ENCODE measurements around the gene RAB34.
A peak's percentile ranks its signal among the peaks of the same experiment; 100 is the strongest.
"Not testable (repeated sequence)": the region's sequence is repeated elsewhere in the genome, so short reads cannot be mapped to it uniquely, and the experiment has no call there.

Gene RAB34

DNA sequence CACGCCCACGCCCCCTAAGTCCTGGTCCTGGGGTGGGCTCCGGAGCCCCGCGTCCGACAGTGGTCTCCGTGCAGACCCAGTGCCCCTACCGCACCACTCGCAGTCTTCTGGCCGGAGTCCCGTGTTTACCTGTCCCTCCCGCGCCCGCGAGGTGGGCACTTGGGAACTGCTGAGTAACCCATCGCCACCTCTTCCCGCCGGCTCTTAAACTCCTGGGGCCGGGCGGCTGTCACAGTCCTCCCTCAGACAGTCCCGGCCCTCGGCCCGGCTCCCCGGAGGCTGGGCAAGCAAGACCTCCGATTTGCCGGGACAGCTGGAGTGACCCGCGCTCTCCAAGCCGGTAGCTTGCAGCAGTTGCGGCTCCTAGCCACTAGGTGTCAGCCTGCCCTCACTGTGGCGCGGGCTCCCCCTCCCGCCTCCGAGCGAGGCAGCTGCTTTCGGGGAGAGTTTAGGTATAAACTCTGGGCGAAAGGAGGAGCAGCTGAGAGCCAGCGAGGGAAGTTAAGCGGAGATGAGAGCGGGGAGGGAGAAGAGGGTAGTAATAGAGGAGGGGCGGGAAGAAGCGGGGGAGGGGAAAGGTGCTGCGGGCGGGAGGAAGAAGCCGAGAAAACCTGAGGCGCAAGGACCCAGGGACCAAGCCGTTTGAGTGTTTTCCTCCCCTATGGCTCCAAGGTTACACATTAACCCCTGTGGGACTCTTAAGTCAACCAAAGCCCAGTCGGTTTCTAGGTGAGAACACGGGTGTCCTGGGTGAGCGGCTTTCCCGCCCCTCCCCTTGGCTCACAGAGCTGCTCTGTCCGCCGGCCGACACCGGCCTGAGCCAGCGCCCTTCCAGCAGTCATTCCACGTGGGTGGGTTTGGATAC lies 9.2 kb upstream of the RAB34 start:
- peak; percentile 76 to 90 (median 84) for DNase-seq

DNA sequence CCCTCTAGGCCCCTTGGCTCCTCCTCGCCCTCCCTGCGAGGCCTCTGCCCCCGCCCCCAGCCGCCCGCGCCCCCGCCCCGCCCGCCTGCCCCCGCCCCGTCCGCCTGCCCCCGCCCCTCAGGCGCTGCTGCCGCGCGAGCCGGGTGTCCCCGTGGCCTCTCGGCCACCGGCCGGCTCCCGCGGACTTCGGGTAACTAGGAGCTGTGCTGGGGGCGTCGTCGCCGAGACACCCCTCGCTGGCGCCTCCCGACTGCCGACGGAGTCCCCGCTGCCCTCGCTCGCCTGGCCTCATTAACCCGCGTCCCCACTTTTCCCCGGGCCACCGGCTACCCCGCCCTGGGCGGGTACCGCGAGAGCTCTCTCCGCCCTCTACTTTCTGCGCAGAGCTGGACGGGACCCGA lies 8.6 kb upstream of the RAB34 start, which contains the start of gene TLCD1:
TLCD1 (minus strand) TSS at position 8 of the 401 bp plus-strand sequence. CDS start 136 bp downstream, outside the sequence.
- peak; percentile 39 to 68 (median 50) for DNase-seq

DNA sequence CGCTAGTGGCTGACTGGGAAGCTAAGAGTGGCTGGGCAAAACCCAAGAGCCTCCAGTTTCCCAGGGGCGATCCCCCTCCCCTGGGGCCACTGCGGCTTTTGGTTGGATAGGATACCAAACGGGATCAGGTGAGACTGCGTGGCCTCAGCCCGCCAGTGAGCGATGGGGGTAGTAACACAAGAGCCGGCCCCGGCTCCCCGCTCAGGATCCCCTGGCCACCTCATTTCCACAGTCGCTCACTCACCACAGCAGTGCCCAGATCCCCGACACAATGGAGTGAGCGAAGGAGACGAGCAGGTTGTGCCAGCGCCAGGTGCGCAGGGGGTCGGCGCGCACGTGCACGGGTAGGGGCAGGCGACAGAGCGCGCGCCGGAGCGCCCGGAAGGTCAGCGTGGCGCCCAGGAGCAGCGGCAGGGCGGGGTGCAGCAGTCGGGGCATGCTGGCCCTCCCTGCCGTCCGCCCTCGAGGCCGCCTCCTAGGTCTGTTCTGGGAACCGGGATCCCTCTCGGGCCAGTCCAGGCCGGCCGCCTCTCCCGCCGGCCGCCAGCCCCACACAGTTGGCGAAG lies 8.1 kb upstream of the RAB34 start:
- DNase-seq, result peak in 2 of 6 experiments; percentile 49 to 56

DNA sequence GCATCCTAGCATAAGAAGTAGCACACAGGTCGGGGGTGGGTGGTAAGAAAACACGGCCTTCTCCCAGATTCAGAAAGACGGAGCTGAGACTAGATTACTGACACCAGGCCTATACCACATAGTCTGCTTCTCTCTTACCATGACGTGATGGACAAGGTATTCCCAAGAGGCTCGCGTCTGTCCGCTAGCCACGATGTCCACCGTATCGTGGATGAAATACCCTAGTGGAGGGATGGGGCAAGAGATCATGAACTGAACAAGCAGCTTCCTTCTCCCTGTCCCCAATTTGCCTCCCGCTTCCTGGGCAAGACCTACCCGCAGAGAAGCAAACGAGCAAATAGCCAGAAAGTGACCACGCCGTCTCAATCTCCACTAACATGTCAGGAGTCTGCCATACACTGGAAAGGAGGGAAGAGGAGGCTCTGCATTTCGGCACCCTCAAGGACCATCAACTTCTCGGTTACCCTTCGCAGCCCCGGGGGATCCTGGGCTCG lies 7.5 kb upstream of the RAB34 start:
- peak in 1 of 6 experiments; percentile 23 for DNase-seq

DNA sequence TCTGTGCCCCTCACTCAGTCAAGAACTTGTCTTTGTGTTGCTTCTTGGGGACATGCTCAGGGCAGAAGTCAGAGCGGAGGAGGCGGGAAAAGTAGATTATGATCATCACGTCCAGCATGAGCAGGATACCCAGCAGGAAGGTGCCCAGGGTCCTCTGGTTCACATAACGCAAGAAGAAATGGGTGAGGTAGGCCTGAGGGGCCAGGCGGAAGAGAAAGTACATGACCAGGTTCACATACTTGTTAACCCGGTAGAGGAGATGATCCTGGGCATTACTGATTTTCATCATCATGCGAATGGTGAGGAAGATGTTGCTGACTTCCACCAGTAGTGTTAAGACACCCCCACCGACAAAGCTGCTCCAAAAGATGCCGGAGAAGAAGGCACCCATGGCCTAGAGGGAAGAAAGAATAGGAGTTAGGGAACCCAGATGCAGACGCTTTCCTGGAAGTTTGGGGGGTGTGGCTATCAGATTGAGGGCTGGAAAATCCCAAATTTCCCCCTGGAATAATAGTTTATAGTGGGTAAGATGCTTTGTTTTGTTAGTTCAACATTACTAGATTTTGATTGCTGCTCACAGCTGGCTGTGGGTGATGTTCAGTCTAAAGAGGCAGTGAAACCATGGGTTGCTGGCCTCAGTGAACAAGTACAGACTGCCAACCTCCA lies 7.0 kb upstream of the RAB34 start:
- peak in 2 of 6 experiments; percentile 8 to 46 for DNase-seq

DNA sequence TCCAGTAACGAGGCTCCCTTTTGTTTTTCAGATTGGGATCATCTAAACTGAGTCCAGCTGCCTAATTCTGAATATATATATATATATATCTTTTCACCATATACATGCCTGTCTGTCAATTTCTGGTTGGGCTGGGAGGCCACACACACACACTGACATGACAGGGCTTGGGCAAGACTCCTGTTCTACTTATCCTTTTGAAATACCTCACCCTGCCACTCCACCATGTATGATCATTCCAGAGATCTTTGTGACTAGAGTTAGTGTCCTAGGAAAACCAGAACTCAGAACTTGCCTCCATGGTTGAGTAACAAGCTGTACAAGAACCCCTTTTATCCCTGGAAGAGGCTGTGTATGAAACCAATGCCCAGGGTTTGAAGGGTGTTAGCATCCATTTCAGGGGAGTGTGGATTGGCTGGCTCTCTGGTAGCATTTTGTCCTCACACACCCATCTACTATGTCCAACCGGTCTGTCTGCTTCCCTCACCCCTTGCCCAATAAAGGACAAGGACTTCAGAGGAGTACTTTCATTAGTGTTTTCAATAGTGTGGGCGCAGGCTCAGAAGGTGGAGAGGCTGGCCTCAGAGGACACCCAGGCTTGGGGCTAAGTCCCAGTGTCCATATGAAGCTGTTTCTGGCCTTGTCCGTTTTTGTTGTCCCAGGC lies 6.3 kb upstream of the RAB34 start:
- not testable (repeated sequence) for DNase-seq

DNA sequence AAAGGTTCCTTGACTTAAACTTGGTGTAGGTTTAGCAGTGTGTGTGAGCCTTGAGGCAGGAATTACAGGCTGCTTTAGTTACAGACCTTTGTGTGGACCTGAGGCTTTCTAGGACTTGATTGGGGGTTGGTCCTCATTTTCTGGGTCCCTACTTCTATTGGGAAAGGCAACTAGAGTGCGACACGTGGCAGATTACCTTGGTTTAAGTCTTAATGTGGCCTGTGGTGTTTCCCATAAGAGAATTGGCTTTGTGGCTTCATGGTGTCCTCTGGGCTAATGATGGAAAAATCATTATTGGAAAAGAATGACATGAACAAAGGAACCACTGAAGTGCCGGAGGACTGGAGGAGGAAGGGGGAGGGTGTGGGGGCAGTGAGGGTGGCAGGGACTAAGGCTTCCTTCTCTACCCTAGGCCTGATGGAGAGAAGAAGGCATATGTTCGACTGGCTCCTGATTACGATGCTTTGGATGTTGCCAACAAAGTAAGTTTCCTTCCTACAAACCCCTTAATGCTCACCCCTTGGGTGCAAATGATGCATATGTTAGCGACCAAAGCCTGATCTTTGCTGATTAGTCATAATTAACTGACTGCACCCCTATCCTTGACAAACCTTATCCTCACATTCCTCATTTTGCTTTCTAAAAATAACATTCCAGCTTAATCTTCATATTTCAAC lies 5.6 kb upstream of the RAB34 start:
- DNase-seq, result no peak

DNA sequence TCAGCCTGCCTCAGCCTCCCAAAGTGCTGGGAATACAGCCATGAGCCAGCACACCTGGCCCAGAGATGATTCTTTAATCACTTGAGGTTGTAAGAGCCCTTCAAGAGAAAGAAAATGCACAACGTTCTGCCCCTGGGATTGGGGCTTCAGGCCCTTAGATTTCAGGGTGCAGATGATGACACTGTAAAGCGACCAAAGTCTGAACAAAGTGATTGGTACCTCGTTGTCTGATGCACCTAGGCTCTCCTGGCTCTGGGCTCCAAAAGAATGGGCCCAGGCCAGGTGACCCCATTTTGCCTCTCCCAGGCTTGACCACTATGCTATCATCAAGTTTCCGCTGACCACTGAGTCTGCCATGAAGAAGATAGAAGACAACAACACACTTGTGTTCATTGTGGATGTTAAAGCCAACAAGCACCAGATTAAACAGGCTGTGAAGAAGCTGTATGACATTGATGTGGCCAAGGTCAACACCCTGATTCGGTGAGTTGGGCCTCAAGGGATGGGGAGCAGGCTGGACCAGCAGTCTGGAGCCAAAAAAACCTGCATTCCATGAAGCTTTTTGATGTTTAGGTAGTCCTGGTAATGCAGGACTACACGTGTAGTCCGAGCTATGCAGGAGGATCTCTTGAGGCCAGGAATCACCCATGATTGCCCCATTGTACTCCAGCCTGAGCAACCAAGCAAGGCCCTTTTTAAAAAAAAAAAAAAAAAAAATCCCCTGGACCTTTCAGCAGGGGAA lies 4.9 kb upstream of the RAB34 start:
- no peak for DNase-seq

DNA sequence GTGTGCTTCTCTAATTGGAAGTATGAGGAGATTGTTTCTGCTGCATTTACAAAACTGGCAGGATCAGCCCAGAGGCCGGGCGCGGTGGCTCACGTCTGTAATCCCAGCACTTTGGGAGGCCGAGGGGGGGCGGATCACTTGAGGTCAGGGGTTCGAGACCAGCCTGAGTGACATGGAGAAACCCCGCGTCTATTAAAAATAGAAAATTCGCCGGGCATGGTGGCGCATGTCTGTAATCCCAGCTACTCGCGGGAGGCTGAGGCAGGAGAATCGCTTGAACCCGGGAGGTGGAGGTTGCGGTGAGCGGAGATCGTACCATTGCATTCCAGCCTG lies 3.3 kb upstream of the RAB34 start:
- not testable (repeated sequence) for DNase-seq

DNA sequence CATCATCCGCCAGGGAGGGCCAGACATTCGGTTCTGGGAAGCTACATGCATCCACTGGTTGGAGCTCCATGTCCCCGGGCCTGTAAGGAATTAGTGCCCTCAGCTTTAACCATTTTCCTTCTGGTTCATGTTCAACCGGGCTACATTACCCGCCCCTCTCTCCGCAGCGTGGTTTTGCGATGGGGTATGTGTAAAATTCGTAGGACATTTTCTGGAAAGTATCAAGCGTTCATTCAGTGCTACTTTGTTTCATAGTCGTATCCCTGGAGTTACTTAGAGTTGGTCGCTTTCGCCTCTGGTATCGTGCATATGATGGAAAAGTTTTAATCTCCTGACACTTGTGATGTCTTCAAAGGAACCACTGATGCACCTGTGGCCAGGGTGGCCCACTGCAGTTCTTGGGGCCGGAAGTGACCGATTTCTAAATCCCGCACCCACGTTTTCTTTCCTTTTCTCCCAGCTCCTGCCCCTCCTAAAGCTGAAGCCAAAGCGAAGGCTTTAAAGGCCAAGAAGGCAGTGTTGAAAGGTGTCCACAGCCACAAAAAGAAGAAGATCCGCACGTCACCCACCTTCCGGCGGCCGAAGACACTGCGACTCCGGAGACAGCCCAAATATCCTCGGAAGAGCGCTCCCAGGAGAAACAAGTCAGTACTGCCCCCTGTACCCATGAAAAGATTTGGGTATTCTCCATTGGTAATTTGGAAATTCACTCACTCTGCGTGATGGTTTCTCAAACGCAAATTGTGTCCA lies 2.8 kb upstream of the RAB34 start:
- no peak for DNase-seq

DNA sequence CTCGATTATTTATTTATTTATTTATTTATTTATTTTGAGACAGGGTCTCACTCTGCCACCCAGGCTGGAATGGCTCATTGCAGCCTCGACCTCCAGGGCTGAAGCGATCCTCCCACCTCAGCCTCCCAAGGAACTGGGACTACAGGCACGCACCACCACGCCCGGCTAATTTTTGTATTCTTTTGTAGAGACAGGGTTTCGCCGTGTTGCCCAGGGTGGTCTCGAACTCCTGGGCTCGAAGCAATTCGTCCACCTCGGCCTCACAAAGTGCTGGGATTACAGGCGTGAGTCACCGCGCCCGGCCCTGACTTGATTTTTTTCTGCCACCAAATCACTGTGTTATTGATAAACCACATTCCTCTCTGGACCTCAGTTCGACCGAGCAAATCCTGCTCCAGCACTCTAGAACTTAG lies 1.4 kb upstream of the RAB34 start:
- no peak for DNase-seq

DNA sequence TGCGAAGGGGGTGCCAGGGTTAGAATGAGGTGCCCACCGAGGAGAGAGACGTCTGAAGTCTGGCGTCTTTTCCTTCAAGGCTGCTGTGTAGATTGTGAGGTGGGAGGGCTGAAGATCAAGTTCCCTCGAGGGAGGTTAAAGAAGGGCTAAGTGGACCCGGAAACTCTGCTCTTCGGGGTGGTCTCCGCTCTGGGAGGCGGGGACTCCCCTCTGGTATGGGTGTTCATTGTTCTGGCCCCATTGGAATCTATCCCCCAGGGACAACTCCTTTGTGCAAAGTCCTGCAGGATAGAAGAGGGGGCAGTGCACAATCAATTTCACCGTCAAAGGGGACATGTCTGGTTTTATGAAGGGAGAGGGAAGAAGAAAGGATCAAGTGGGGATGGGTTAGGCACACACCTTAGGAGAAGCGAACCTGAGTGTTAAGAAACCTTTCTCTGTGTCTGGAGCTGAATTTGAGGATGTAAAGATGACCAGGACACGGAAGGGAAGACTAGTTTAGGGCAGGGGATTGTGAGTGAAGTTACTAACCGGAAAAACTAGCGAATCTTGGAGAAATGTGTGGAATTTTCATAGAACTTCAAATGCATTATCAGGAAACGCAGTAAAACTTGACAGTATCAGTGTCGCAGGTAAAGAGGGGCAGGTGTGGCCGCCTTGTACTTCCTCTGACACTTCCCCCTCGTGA lies 809 bp upstream of the RAB34 start:
- DNase-seq, result no peak

DNA sequence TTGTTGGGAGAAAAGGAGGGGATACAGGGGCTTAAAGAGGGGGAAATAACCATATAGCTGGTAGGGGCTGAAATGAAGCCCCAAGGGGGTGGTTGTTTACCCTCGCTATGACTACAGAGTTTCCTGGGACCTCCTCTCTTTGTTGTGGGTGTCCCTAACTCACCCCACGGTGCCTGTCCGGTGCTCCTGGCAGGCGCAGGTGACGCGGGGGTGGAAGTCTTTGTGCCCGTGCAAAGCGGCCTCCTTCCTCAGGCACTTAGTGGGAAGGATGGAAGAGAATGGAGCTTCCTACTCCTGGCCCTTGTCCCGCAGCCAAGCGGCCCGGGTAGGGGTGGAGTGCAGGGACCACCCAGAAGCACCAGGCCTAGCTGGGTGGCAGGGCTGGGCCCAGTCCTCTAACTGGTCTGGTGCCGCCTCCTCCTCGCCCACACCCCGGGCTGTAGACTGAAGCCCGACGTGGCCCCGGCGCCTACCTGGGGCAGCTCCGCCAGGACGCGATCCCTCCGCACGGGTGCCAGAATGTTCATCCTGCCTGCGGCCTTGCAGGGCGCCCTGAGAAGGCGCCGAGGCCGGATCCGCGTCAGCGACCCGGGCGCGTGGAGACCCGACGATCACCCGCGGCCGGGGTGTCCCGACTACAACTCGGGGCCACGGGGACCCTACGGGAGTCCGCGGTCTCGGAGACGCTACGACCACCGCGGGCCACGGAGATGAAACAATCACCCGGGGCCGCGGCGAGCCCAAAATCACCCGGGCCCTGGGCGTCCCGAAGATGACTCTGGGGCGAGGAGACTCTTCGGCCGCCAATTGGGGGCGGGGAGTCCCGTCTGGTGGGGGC lies 709 bp downstream of the RAB34 start:
- DNase-seq, result no peak

DNA sequence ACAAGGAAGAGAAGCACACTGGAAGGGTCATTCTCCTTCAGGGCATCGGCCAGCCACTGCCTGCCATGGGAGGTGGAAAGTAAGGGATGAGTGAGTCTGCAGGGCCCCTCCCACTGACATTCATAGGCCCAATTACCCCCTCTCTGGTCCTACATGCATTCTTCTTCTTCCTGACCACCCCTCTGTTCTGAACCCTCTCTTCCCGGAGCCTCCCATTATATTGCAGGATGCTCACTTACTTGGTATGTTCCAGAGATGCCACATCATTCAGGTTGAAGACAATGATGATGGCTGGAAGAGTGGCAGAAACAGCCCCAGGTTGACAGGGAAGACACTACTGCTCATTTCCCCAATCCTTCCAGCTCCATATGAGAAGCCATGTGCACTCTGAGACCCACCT lies 2.5 kb downstream of the RAB34 start:
- DNase-seq, result no peak

DNA sequence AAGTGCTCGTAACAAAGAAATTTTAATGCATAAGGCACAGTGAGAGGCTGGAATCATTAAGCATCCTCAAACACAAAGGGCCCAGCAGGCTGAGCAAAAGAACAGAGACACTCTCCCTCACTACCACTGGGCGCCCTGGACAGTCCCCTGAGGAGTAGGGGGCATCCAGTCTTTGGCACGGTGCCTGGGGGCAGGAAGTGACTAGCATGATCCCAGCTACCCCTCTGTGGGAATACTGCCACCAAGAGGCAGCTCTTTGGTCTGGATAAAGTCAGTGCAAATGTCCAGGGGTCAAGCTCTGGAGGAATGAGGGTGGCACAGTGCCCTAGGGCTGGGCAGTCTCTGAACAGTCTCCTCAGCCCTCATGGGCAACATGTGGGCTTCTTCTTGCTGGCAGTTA lies 3.4 kb downstream of the RAB34 start:
- no peak for DNase-seq

DNA sequence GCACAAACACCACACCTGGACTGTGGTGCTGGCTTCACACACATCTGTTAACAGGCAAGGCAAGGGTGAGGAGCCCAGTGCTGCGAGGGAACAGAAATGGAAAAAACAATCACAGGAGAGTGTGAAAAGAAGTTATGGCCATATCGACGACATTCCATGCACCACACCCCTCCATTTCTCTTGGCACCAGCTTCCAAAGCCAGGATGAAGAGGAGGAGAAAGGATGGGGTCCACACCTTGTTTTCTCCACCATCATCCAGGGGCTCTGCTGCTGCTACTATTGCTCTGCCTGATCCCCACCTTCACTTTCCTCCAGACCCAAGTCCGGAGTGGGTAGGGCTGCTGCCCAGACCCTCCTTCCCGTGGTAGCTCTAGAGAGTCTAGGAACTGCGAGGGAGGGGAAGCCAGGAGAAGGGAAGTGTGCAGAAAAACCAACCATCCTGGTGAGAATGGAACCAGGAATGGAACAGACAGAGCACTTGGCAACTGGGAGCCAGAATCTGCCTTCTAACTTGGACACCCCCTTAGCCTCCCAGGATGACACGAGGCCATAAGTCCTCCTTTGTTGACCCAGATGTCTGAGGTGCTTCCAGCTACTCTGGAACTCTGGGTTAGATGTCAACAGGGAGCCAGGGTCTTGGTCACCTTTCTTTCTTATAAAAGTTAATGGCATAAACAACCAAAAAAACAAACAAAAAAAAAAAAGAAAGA lies 4.8 kb downstream of the RAB34 start:
- no peak for DNase-seq

DNA sequence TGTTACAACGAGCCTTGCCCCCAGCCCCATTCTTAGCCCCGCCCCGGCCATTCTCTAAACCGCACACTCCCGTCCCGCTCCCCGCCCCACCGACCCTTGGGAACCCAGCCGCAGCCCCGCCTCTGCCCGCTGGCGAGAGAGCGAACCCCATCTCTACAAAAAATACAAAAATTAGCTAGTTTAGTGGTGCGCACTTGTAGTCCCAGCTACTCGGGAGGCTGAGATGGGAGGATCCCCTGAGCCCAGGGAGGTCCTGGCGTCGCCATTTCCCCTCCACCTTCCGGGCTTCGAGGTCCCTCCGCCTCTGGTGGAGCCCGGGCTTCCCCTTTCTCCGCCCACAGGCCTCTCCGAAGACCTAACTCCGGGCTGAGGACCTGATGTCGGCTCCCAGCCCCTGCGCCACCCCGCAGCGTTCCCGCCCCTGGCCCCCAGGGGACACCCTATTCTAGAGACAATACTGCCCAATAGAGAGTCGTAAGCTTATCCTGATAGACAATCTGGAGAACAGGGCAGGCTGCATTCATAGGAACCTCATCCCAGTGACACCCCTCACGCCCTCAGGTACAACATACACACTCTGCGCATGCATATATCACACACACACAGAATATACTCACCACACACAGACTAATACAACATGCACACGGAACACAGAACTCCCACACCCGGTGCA lies 5.5 kb downstream of the RAB34 start:
- peak in 5 of 6 experiments; percentile 28 to 62 (median 51) for DNase-seq

DNA sequence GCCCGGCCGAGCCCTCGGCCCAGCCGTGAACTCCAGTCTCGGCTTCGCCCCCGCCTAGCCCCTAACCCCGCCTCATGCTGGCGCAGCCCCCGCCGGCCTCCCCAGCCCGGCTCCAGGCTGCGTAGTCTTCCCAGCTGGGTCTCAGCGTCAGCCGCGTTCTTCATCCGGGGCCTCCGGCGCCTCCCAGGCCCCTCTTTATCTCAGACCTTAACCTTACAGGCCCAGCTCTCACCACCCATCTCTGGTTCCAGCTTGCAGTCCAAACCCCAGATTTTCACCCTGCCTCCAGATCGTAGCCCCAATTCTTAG lies 6.0 kb downstream of the RAB34 start, which contains the start of gene PROCA1:
PROCA1 (minus strand) TSS at position 166 of the 309 bp plus-strand sequence. CDS start 228 bp downstream, outside the sequence.
- peak in 3 of 6 experiments; percentile 54 to 76 (median 57) for DNase-seq

Data from stimulated activated naive CD4-positive, alpha-beta T cell (primary cell).